ENCODE measurements around the gene SCCPDH.

DNA sequence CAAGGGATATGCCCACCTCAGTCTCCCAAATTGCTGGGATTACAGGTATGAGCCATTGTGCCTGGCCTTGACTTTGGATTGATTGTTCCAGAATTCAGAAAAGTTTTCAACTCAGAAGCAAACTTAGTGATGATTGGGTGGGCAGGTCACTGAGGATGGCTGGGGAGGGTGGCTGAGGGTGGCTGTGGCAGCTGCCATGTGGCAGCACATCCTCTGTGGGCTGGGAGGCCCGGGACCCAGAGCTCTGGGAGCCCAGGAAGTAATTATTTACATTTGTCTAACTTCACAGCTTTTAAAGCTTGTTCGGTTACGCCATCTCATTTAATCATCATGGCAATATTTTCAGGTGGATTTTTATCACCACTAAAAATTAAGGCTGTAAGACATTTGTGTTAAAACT, 76.1 kb downstream of the SCCPDH start:
- TF ChIP-seq, protein P1, sequence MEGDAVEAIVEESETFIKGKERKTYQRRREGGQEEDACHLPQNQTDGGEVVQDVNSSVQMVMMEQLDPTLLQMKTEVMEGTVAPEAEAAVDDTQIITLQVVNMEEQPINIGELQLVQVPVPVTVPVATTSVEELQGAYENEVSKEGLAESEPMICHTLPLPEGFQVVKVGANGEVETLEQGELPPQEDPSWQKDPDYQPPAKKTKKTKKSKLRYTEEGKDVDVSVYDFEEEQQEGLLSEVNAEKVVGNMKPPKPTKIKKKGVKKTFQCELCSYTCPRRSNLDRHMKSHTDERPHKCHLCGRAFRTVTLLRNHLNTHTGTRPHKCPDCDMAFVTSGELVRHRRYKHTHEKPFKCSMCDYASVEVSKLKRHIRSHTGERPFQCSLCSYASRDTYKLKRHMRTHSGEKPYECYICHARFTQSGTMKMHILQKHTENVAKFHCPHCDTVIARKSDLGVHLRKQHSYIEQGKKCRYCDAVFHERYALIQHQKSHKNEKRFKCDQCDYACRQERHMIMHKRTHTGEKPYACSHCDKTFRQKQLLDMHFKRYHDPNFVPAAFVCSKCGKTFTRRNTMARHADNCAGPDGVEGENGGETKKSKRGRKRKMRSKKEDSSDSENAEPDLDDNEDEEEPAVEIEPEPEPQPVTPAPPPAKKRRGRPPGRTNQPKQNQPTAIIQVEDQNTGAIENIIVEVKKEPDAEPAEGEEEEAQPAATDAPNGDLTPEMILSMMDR (conservative IDR thresholded peaks at IDR 0.05 in 1 of 2, IDR thresholded peaks at IDR 0.05 in 1 of 2; ENCODE audit: low read depth in 1 of 2, low read length in 2 of 2), result no peak
- no peak for TF ChIP-seq EZH2 (IDR thresholded peaks at IDR 0.05; ENCODE audit: low read length, missing control alignments)

Measured in fibroblast of lung (primary cell).